Measurements from ENCODE around the gene RPL14.

Gene RPL14

GRCh38 chr3:40463579-40463978 lies 6.4 kb downstream of the RPL14 start:
- DNase-seq (ENCODE audit: low read depth): no peak

DNA sequence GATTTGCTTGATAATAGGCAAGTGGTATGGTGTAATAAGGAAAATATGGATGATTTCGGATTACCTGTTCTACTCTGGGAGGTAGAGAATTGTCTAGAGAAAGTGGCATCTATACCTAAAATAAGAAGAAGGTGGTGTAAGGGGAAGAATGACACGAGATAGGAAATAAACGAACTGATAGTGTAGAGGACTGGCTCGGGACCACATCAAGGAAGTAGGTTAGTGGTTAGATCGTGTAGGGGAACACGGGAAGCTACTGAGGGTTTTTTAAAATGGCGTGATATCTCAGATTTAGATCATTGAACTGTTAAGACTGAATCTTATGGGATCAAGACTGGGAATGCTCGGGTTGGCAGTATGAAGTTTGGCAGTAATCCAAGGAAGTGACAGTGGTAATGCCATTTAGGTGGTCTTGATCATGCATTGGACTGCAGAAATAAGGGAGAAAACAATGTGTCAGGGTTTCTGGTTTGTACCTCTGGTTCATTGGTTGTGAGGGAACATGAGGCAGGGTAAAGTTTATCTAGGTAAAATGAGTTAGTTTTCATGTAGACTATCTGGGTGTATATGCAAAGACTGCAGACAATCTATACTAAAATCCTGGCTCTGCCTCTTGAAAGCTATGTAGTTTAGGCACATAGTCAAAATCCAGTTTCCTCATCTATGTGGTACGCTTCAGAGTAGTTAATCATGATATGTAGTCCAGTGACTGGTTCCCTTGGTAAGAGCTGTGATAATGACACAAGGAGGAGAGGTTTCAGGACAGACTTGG lies 7.4 kb downstream of the RPL14 start:
- DNase-seq (ENCODE audit: low read depth): peak; percentile 12

DNA sequence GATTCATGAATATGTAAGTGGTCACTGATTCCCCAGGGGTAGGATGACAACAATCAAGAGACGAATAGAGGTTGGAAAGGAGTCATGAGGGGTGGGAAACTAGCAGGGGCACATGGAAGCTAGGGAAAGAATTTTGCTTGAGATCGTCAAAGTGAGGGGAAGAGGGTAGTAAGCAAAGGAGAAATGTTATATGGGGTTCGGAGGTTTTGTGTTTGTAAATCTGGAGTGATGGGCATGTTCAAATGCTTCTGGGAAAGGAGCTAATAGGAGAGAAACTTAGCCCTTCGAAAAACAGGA lies 7.9 kb downstream of the RPL14 start:
- no peak for DNase-seq (ENCODE audit: low read depth)

- no peak for DNase-seq (ENCODE audit: low read depth)
These were observed 8.3 kb downstream of the RPL14 start for GRCh38 chr3:40465456-40465855.

DNA sequence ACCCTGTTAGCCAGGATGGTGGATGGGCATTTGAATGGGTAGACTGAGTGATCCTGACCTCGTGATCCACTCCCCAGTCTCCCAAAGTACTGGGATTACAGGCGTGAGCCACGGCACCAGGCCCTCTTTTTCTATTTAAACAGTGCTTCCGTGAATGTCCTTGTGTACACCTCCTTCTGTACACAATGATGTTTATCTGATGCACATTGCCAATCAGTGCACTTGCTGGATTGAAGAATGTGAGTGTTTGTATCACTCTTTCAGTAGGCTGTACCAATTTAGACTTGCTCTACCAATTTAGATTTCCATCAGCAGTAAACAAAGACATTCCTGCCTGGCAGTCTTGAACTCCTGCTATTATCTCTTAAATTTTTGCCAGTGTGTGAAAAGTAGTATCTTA lies 10.9 kb downstream of the RPL14 start:
- DNase-seq (ENCODE audit: low read depth): no peak

DNA sequence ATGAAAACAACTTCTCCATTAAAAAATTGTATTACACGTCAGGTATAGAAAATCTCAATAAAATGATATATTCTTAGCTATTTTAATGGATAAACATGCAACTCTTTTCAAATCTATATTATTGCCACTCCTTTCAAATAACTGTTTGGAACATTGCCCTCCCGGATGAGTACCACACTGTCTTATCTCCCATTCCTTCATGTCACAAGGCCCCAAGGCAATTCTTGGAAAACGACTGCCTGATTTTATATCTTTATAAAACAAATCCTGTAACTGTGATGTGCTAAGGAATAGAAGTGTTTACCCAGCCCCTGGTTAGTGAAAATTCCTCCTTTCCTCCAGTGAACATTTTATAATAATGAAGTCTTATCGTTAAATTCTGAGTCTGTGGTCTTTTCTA lies 13.6 kb downstream of the RPL14 start:
- DNase-seq (ENCODE audit: low read depth): no peak

GRCh38 chr3:40476478-40477470 lies 19.6 kb downstream of the RPL14 start, which contains the start of gene ZNF619:
TSS of gene ZNF619 (plus strand) at chr3:40477122. CDS start at chr3:40477980, 858 bp downstream.
- peak; percentile 25 for DNase-seq (ENCODE audit: low read depth)

GRCh38 chr3:40477666-40478065 lies 20.5 kb downstream of the RPL14 start:
- no peak for DNase-seq (ENCODE audit: low read depth)

- no peak for DNase-seq (ENCODE audit: low read depth)
These were observed 30.0 kb downstream of the RPL14 start for GRCh38 chr3:40487172-40487571.

- DNase-seq (ENCODE audit: low read depth): no peak
These were observed 33.8 kb downstream of the RPL14 start for GRCh38 chr3:40490916-40491315.

GRCh38 chr3:40494698-40495097 lies 37.6 kb downstream of the RPL14 start:
- DNase-seq (ENCODE audit: low read depth): no peak

DNA sequence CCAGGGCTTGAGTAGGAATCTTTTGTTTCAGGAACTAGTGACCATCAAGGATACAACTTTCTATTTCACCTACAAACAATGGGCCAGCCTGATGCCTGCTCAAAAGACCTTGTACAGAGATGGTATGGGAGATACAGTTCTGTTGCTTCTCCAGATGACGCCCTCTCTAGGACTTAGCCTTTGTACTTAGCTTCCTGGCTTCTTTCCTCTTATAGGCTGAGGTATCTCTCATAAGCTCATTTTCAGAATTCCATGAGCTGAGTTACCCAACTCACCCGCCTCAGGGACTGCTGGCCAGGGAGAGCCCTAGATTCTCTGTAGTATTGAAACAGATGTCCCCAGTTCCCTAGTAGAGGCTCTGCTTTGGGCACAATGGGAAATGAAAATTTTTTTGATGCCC lies 40.1 kb downstream of the RPL14 start:
- no peak for DNase-seq (ENCODE audit: low read depth)

GRCh38 chr3:40499952-40500351 lies 42.8 kb downstream of the RPL14 start:
- no peak for DNase-seq (ENCODE audit: low read depth)

DNA sequence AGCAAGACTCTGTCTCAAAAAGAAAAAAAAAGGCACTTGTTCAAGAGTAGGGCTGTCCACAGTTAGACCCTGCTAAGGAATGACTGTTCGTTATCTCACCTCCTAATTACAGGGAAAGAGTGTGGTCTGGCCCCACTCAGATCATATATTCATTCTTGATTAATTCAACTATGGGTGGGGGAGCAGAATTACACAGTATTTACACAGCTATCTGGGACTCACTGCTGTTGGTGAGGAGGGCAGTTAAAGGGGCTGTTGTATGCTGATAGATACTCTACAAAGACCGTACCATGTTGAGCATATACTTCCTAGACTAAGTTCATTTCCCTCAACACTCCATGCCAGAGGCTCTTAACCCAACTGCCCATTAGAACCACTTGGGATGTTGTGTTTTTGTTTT lies 44.9 kb downstream of the RPL14 start:
- no peak for DNase-seq (ENCODE audit: low read depth)

GRCh38 chr3:40504636-40505430 lies 47.7 kb downstream of the RPL14 start:
- no peak for DNase-seq (ENCODE audit: low read depth)

- DNase-seq (ENCODE audit: low read depth): peak; percentile 16
These were observed 48.7 kb downstream of the RPL14 start, which contains the start of gene ZNF620 for GRCh38 chr3:40505599-40506462. TSS of gene ZNF620 (plus strand) at chr3:40506039. CDS start at chr3:40506353, 314 bp downstream.

DNA sequence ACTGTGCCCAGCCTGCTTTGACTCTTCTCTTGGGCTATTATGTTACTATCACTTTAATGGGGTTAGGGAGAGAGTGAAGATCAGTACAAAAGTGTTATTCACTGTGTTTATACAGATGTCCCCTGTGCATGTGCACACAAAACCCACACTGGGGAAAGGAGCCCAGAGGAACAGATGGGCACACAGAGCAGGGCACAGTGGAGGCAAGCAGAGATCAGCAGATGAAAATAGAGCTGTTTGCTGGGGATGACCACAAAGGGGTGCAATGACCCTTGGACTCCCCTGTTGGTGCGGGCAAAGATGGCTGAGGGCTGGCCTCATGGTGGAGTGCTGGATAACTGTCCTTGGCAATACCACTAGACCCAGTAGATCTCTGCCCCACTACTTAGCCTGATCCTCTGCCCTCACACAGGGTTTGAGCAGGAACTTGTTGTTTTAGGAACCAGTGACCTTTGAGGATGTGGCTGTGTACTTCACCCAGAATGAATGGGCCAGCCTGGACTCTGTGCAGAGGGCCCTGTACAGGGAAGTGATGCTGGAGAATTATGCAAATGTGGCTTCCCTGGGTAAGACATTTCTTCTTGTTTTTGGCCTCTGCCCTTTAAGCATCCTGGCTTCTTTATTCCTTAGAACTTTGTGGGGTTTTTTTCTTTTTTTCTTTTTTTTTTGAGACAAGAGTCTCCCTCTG lies 54.0 kb downstream of the RPL14 start:
- DNase-seq (ENCODE audit: low read depth): no peak

DNA sequence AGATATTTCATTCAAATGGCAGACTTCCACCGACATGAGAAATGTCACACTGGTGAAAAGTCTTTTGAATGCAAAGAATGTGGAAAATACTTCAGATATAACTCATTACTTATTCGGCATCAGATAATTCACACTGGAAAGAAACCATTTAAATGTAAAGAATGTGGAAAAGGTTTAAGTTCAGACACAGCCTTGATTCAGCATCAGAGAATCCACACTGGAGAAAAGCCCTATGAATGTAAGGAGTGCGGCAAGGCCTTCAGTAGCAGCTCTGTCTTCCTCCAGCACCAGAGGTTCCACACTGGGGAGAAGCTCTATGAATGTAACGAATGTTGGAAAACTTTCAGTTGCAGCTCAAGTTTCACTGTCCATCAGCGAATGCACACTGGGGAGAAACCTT lies 59.1 kb downstream of the RPL14 start:
- no peak for DNase-seq (ENCODE audit: low read depth)

DNA sequence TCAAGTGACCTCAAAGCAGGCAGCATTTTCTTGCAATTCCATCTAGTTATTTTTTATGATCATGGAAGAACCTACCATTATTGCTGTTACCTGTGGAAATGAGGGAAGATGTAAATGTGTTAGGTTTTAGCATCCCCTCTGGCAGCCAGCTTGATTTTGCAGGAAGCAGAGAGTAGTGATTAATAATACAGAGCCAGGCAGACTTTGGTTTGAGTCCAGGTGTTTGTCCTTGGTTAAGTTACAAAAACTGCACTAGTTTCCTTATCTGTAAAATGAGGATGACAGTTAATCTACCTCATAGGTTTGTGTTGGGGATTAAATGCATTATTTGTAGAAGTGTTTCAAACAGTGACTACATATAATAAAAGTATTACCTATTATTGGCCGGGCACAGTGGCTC lies 60.9 kb downstream of the RPL14 start:
- DNase-seq (ENCODE audit: low read depth): no peak

All from T-helper 22 cell (primary cell).